Testis (tissue), 3 donors: Measurements from ENCODE around the gene DLEC1. TPM values are rescaled to one million over a fixed set of nuclear protein-coding genes. Genes with fewer than 3 reads are reported as not detected.

Experiments
- DNase-seq: peaks from one replicate; pipeline ENCODE4 v3.0.0-alpha.2; 2019
- H3K27ac ChIP-seq, 2 donors: fragments of 200-600 bp; sonication (generic); one replicate each; pipeline ENCODE4 v1.5.1; 2019
- H3K27me3 ChIP-seq: fragments of 200-600 bp; sonication (generic); one replicate; pipeline ENCODE4 v1.5.1; 2019
- H3K36me3 ChIP-seq: fragments of 200-600 bp; sonication (generic); one replicate; pipeline ENCODE4 v1.5.1; 2017; ENCODE audit warnings: low read depth; ENCODE audit errors: missing control alignments
- H3K4me1 ChIP-seq: fragments of 200-600 bp; sonication (generic); one replicate; pipeline ENCODE4 v1.5.1; 2019
- H3K4me3 ChIP-seq, 2 donors: fragments of 200-600 bp; sonication (generic); one replicate each; pipeline ENCODE4 v1.5.1; 2017 to 2019
- H3K9me3 ChIP-seq: fragments of 200-600 bp; sonication (generic); one replicate; pipeline ENCODE4 v1.5.1; 2017
- CTCF ChIP-seq, 3 experiments: fragments of 450-650 bp in 2 of 3; fragments of 200-600 bp in 1 of 3; sonication (generic) in 1 of 3; IDR thresholded peaks; one replicate each; pipeline ENCODE4 v1.5.1; 2016 to 2019; ENCODE audit warnings: antibody characterized with exemption in 3 of 3, mild to moderate bottlenecking in 2 of 3, moderate library complexity in 1 of 3
- POLR2A ChIP-seq: fragments of 450-650 bp; IDR thresholded peaks from one replicate; pipeline ENCODE4 v1.6.1; 2017; ENCODE audit warnings: antibody characterized with exemption, mild to moderate bottlenecking, moderate library complexity
- WGBS, 2 donors: methylation state at CpG; one replicate each; pipeline ENCODE4 v1.1.5; 2018; 5-methylcytosine and 5-hydroxymethylcytosine counted together
- intact Hi-C: fragments of 100-400 bp; cut with DNase I; formaldehyde crosslinking; loops from one replicate; pipeline ENCODE4 v1.15.1; 2023; ENCODE audit warnings: low total_unique reads
- polyA plus RNA-seq: library from polyadenylated mRNA; stranded (reverse); fragments of 350-450 nt; fragmentation: Illumina TruSeq; extraction: RNeasy Lipid Tissue Mini Kit (QIAGEN cat#74804); gene quantifications from one replicate; pipeline ENCODE4 v1.2.3, GENCODE V29; 2014; ENCODE audit warnings: low read depth, low replicate concordance; ENCODE audit not compliant: insufficient read depth
- total RNA-seq, 2 donors: library from RNA; depleted of rRNA; stranded (reverse); fragments of >200 nt; gene quantifications; one replicate each; pipeline ENCODE4 v1.2.3, GENCODE V29; 2016

The DLEC1 gene
- total and polyA plus RNA-seq, 3 donors from 2014 or later = 32.3 to 40.8 (median 36.9) TPM

- intact Hi-C loops = loop anchor here (10.0 kb wide), 1 partner anchor 151 kb away; no protein-coding TSS in a partner anchor
- 91 to 98% methylated on average over 4 to 5 of the region's 5 CpGs for WGBS, 2 donors
- no peak for DNase-seq
- no peaks in the 10 kb centered on the region for H3K9me3 ChIP-seq
- H3K27me3 ChIP-seq = no peaks in the 10 kb centered on the region
- no peaks in the 10 kb centered on the region for H3K36me3 ChIP-seq
- H3K4me1 ChIP-seq = peaks cover 37% of the 10 kb centered on the region
- H3K27ac ChIP-seq = peak overlapping the region; percentile 75 to 78
- TF ChIP-seq POLR2A (no peak), CTCF (IDR thresholded peaks at IDR 0.05) (no peak)
- no peak overlapping the region for H3K4me3 ChIP-seq
Measured at GRCh38 chr3:38006031-38006430, 33.0 kb upstream of the DLEC1 start.

- peak overlapping the region; percentile 75 to 78 for H3K27ac ChIP-seq
- H3K36me3 ChIP-seq = no peaks in the 10 kb centered on the region
- no peak for DNase-seq
- no peak overlapping the region for H3K4me3 ChIP-seq
- intact Hi-C loops = loop anchor here (10.0 kb wide), 1 partner anchor 152 kb away; no protein-coding TSS in a partner anchor
- no peaks in the 10 kb centered on the region for H3K27me3 ChIP-seq
- peaks cover 37% of the 10 kb centered on the region for H3K4me1 ChIP-seq
- H3K9me3 ChIP-seq = no peaks in the 10 kb centered on the region
- WGBS, 2 donors = 89% methylated on average over 9 of the region's 16 CpGs; no CpG with 5 or more reads in 1 of the 2 donors
- TF ChIP-seq CTCF (IDR thresholded peaks at IDR 0.05) = no peak
Measured at GRCh38 chr3:38006445-38006995, 32.5 kb upstream of the DLEC1 start.

GRCh38 chr3:38007754-38008090, 31.3 kb upstream of the DLEC1 start:
- no peak for TF ChIP-seq POLR2A
- no peak for TF ChIP-seq CTCF (IDR thresholded peaks at IDR 0.05)
- Histone ChIP-seq H3K36me3 (no peaks in the 10 kb centered on the region), H3K27me3 (no peaks in the 10 kb centered on the region), H3K9me3 (no peaks in the 10 kb centered on the region), H3K4me3 (no peak overlapping the region), H3K27ac (no peak overlapping the region), H3K4me1 (peaks cover 35% of the 10 kb centered on the region)
- DNase-seq = no peak
- intact Hi-C loops = loop anchor here (10.0 kb wide), 1 partner anchor 153 kb away; no protein-coding TSS in a partner anchor
- WGBS, 2 donors = 93% methylated on average over 7 of the region's 7 CpGs; no CpG with 5 or more reads in 1 of the 2 donors

GRCh38 chr3:38008191-38008701, 30.8 kb upstream of the DLEC1 start:
- Histone ChIP-seq H3K27ac (peak overlapping the region in 1 of 2 donors; percentile 7), H3K36me3 (no peaks in the 10 kb centered on the region), H3K27me3 (no peaks in the 10 kb centered on the region), H3K9me3 (no peaks in the 10 kb centered on the region), H3K4me3 (no peak overlapping the region), H3K4me1 (peaks cover 30% of the 10 kb centered on the region)
- 90 to 95% methylated on average over 2 to 19 of the region's 19 CpGs for WGBS, 2 donors
- DNase-seq = no peak
- TF ChIP-seq CTCF (IDR thresholded peaks at IDR 0.05) (no peak), POLR2A (no peak)
- intact Hi-C loops = loop anchor here (10.0 kb wide), 1 partner anchor 153 kb away; no protein-coding TSS in a partner anchor
